Type B pancreatic cell (in vitro differentiated cells): Measurements from ENCODE around the gene NEURL1. TPM values are rescaled to one million over a fixed set of nuclear protein-coding genes. Genes with fewer than 3 reads are reported as not detected.
"Not testable (repeated sequence)": the region's sequence is repeated elsewhere in the genome, so short reads cannot be mapped to it uniquely, and the experiment has no call there.

Experiments used
- DNase-seq: peaks from one replicate; pipeline ENCODE4 v3.0.0; 2021; ENCODE audit warnings: mixed read lengths; ENCODE audit not compliant: unreplicated experiment; ENCODE audit errors: extremely low spot score
- H3K27ac Mint-ChIP-seq: 2 replicates; pipeline ENCODE4 v1.8.0; 2021; ENCODE audit warnings: mild to moderate bottlenecking, mixed read lengths
- H3K27me3 Mint-ChIP-seq: 2 replicates; pipeline ENCODE4 v1.8.0; 2021; ENCODE audit warnings: mixed read lengths
- H3K36me3 Mint-ChIP-seq: 2 replicates; pipeline ENCODE4 v1.8.0; 2021; ENCODE audit warnings: mixed read lengths
- H3K4me1 Mint-ChIP-seq: one replicate; pipeline ENCODE4 v1.8.0; 2021; ENCODE audit warnings: mixed read lengths; ENCODE audit not compliant: unreplicated experiment
- H3K4me3 Mint-ChIP-seq: 2 replicates; pipeline ENCODE4 v1.8.0; 2021; ENCODE audit warnings: mild to moderate bottlenecking, mixed read lengths
- H3K9me3 Mint-ChIP-seq: 2 replicates; pipeline ENCODE4 v1.8.0; 2021; ENCODE audit warnings: mixed read lengths
- total RNA-seq: library from RNA; stranded (reverse); gene quantifications from 2 replicates; pipeline ENCODE4 v1.2.1, GENCODE V29; 2021; ENCODE audit warnings: low replicate concordance
- TF ChIP-seq, protein P1 (sequence below): fragments of 200-600 bp; sonication (generic); conservative IDR thresholded peaks from 2 replicates; pipeline ENCODE4 v1.5.0; 2021; ENCODE audit warnings: antibody characterized with exemption, mild to moderate bottlenecking

Gene NEURL1
- total RNA-seq, 1 donor from 2014 or later = 38.3 TPM

DNA sequence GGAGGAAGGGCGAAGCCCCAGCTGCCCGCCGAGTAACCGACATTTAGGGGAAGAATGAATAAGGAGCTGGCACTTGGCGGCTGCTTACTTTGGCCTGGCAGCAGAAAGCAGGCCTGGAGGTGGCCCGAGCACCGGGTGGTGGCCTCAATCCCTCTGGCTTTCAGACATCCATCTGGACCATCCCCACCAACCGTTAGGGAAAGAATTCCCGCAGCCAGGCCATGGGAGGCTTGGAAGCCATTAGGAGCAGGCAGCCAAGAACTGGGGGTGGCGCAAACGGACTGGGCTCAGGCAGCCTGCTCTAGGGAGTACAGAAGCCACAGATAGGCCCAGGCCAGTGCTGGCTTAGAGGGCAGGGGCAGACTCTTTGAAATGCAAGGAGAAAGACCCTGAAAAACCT, 132.7 kb downstream of the NEURL1 start:
- no peak overlapping the region for H3K27ac Mint-ChIP-seq
- peaks cover 4% of the 10 kb centered on the region for H3K36me3 Mint-ChIP-seq
- no peaks in the 10 kb centered on the region for H3K27me3 Mint-ChIP-seq
- H3K9me3 Mint-ChIP-seq = no peaks in the 10 kb centered on the region
- no peak for DNase-seq
- TF ChIP-seq, protein P1, sequence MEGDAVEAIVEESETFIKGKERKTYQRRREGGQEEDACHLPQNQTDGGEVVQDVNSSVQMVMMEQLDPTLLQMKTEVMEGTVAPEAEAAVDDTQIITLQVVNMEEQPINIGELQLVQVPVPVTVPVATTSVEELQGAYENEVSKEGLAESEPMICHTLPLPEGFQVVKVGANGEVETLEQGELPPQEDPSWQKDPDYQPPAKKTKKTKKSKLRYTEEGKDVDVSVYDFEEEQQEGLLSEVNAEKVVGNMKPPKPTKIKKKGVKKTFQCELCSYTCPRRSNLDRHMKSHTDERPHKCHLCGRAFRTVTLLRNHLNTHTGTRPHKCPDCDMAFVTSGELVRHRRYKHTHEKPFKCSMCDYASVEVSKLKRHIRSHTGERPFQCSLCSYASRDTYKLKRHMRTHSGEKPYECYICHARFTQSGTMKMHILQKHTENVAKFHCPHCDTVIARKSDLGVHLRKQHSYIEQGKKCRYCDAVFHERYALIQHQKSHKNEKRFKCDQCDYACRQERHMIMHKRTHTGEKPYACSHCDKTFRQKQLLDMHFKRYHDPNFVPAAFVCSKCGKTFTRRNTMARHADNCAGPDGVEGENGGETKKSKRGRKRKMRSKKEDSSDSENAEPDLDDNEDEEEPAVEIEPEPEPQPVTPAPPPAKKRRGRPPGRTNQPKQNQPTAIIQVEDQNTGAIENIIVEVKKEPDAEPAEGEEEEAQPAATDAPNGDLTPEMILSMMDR = no peak
- H3K4me3 Mint-ChIP-seq = no peak overlapping the region
- no peaks in the 10 kb centered on the region for H3K4me1 Mint-ChIP-seq

DNA sequence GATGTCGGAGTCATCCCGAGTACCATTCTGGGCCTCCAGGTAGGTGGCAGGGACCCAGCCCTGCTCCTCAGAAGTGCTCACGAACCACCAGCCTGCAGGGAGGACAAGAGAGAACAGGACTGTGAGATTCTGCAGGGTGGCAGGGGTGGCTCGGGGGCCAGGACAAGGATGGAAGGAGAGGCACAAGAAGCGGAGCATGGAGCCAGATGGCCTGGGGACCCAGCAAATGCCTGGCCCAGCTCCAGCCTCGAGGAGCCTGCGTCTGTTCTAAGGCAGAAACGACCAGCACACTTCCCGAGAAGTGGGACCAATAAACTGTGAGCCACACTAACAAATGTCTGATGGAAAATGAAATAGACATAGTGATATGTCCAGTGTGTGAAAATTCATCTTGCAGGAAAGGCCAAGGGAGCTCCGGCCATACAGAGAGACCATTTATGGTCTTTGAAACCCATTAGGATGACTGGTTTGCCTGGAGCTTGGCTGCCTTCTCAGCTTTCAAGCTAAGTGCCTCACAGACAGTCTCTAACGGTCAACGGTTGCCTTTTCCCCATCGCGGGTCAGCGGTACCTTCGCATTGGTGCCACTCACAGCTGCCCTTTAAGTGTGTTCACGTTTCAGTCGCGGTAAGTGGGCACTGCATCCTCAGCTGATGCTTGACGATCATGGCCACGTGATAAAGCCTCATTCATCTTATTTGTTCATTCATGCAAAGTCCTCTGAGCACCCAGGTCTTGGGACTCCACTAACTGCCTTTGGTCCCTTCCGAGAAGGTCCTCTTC, 133.8 kb downstream of the NEURL1 start:
- Mint-ChIP-seq H3K9me3 (no peaks in the 10 kb centered on the region), H3K36me3 (peaks cover 4% of the 10 kb centered on the region), H3K27me3 (no peaks in the 10 kb centered on the region), H3K4me3 (no peak overlapping the region), H3K4me1 (no peaks in the 10 kb centered on the region), H3K27ac (no peak overlapping the region)
- DNase-seq = no peak
- TF ChIP-seq, protein P1 = no peak

DNA sequence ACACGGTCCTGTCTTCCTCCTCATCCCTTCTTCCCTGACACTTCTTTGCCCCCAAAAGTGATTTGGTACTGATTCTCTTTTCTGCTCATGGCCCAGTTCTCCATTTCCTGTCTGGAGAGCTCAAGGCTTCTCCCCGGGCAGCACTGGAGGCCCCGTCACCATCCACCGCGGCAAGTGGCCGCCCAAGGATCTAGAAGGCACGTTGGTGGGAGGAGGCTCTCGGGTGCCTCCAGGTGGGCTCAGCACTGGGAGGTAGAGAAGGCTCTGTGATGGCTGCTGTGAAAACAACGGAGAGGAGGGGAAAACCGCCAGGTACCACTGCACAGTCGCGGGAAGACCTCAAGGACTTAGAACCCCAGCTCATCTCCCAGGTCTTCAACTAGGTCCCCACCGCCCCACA, 134.4 kb downstream of the NEURL1 start:
- DNase-seq = no peak
- H3K4me3 Mint-ChIP-seq = no peak overlapping the region
- H3K9me3 Mint-ChIP-seq = no peaks in the 10 kb centered on the region
- no peaks in the 10 kb centered on the region for H3K4me1 Mint-ChIP-seq
- H3K27ac Mint-ChIP-seq = no peak overlapping the region
- H3K36me3 Mint-ChIP-seq = peaks cover 4% of the 10 kb centered on the region
- no peaks in the 10 kb centered on the region for H3K27me3 Mint-ChIP-seq
- TF ChIP-seq, protein P1 = no peak

DNA sequence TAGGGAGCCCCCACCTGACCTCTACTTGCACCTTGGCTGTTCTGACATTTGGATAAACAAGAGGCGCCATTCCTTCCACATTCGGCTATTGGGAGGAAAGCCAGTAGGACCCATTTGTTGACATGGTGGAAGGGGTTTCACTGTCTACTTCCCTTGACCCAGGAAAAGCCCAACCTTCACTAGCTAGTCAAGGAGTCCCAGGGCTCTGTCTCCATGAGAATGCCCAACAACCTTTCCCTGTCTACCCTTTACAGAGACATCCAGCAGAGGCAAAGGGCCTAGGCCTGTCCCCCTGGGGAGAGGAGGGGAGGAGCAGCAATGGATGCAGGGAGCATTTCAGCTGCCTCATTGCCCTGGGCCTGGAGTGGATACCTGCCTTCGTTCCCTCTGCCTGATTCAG, 136.1 kb downstream of the NEURL1 start:
- DNase-seq = no peak
- no peak overlapping the region for H3K4me3 Mint-ChIP-seq
- no peak overlapping the region for H3K27ac Mint-ChIP-seq
- no peaks in the 10 kb centered on the region for H3K27me3 Mint-ChIP-seq
- H3K9me3 Mint-ChIP-seq = no peaks in the 10 kb centered on the region
- peaks cover 4% of the 10 kb centered on the region for H3K36me3 Mint-ChIP-seq
- TF ChIP-seq, protein P1 = no peak
- no peaks in the 10 kb centered on the region for H3K4me1 Mint-ChIP-seq

DNA sequence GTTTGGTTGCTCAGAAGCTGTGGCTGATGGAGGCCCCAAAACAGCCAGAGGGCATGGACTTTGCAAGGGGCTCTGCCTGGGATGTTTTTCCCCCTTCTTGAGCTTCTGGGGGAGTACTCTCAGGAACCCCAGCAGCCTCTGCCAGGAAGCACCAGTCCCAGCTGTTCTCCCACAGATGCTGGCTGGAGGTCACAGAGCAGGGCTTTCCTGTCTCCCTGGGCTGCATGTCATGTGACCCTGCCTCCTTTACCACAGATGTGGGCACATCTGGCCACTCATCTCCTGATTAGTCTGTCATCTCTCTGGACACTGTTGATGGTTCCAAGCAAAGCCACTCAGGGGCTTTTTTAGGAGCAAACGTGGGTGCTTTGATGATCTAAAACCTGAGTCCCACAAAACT, 136.7 kb downstream of the NEURL1 start:
- H3K9me3 Mint-ChIP-seq = no peaks in the 10 kb centered on the region
- H3K36me3 Mint-ChIP-seq = peaks cover 4% of the 10 kb centered on the region
- H3K27ac Mint-ChIP-seq = no peak overlapping the region
- no peak for DNase-seq
- no peaks in the 10 kb centered on the region for H3K4me1 Mint-ChIP-seq
- no peak overlapping the region for H3K4me3 Mint-ChIP-seq
- TF ChIP-seq, protein P1 = no peak
- H3K27me3 Mint-ChIP-seq = no peaks in the 10 kb centered on the region

DNA sequence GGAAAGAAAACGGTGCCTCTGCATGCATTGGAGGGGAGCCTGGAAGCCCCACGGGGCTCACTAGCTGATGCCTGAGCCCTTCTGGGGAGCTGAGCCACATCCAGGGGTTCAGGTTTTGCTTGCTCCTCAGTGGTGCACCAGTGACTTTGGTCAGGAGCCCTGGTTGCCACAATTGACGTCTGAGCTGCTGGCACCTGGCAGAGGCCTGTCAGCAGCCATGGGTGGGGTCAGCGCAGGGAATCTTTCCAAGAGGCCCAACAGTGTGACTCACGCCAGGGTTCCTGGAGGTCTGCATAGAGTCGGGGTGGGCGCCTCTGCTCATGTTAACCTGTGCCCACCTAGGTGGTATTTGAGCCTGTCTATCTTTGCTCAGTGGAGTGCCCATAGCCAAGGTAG, 138.7 kb downstream of the NEURL1 start:
- Mint-ChIP-seq H3K4me3 (no peak overlapping the region), H3K27ac (no peak overlapping the region), H3K36me3 (peaks cover 4% of the 10 kb centered on the region), H3K4me1 (peaks cover 9% of the 10 kb centered on the region), H3K27me3 (no peaks in the 10 kb centered on the region), H3K9me3 (no peaks in the 10 kb centered on the region)
- TF ChIP-seq, protein P1 = no peak
- no peak for DNase-seq

DNA sequence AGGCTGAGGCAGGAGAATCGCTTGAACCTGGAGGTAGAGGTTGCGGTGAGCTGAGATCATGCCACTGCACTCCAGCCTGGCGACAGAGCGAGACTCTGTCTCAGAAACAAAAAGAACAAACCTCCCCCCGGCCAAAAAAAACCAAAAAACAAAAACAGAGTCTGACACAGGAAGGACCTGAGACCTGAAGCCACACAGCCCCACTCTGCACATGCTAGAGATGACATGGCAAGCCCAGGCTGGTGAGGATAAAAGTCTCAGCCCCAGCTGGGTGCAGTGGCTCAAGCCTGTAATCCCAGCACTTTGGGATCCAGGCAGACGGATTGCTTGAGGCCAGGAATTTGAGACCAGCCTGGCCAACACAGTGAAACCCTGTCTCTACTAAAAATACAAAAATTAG, 139.4 kb downstream of the NEURL1 start:
- peaks cover 13% of the 10 kb centered on the region for H3K4me1 Mint-ChIP-seq
- H3K9me3 Mint-ChIP-seq, H3K27ac Mint-ChIP-seq, H3K27me3 Mint-ChIP-seq, H3K4me3 Mint-ChIP-seq, DNase-seq, H3K36me3 Mint-ChIP-seq: not testable (repeated sequence)
